ENCODE results near the gene PGGT1B. TPM values are rescaled to one million over a fixed set of nuclear protein-coding genes. Genes with fewer than 3 reads are reported as not detected.

Gene PGGT1B
- total and polyA plus RNA-seq, 2 of the 8 experiments (the other 6 are each of a cell fraction or from before 2014, with no cell fraction given): 1.9 to 43.1 TPM

DNA sequence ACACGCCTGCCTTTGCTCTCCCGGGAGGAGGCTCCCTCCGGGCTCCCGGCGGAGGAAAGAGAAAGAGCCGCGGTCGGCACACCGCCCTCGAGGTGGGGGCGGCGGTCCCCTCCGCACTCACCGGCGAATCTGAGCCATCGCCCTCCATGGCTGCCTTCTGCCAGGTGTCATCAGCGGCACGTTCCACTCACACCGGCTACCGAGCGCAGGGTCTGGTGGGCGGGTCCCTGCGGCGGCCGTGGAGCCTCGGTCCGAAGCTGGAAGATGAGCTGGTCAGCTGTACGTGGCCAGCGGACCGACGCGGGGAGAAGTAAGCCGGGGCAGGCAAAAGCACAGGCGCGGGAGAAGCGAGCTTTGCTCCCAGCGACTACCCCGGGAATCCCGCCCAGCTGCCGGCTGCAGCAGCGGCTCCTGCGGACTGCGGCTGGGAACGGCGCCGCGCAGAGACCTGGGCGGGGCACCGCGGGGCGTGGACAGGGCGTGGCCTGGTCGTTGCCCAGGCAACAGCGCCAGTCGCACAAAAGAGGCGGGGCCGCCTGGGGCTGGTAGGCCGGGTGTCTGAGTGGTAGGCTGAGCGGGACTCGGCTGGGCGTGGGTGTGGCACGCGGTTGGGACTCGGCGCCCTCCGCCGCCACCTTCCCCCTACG, 93.1 kb downstream of the PGGT1B start, which contains the start of gene TRIM36 (continued):
- 0 out of 2 replicates have a peak, but pooled peaks have one; percentile 42 for TF ChIP-seq GTF2F1 (IDR thresholded peaks at IDR 0.05; ENCODE audit: borderline replicate concordance, low read depth, low read length)
- peak; percentile 24 to 90; a peak in 2 of 4 replicates for TF ChIP-seq SIN3A (conservative IDR thresholded peaks at IDR 0.05 in 1 of 2, IDR thresholded peaks at IDR 0.05 in 1 of 2; ENCODE audit: low read depth in 1 of 2, low read length in 2 of 2)
- TF ChIP-seq TCF12 (IDR thresholded peaks at IDR 0.05; ENCODE audit: low read depth, low read length): no peak
- TF ChIP-seq CBX8 (IDR thresholded peaks at IDR 0.05; ENCODE audit: borderline replicate concordance, low read depth, low read length): no peak
- TF ChIP-seq RNF2 (IDR thresholded peaks at IDR 0.05; ENCODE audit: borderline replicate concordance, low read depth, low read length, missing control alignments, poor library complexity, severe bottlenecking): no peak
- no peak for TF ChIP-seq CBX5 (IDR thresholded peaks at IDR 0.05; ENCODE audit: low read depth, low read length)
- no peak for TF ChIP-seq KDM1A (IDR thresholded peaks at IDR 0.05; ENCODE audit: borderline replicate concordance, low read length)
- TF ChIP-seq BRCA1 (IDR thresholded peaks at IDR 0.05; ENCODE audit: low read depth, low read length): no peak
- peak; percentile 30 to 52; a peak in 1 of 4 replicates for TF ChIP-seq HDAC2 (IDR thresholded peaks at IDR 0.05; ENCODE audit: borderline replicate concordance in 1 of 2, low read depth in 2 of 2, low read length in 2 of 2)

Data from H1 (cell line).